IPS DF 6.9 (cell line): ENCODE measurements around the gene ZMYND8.
"Not testable (repeated sequence)": the region's sequence is repeated elsewhere in the genome, so short reads cannot be mapped to it uniquely, and the experiment has no call there.

Source experiments
- DNase-seq: peaks from one replicate; pipeline ENCODE4 v3.0.0-alpha.2; 2013; ENCODE audit warnings: low read depth, low spot score
- H3K27ac ChIP-seq: one replicate; pipeline ENCODE4 v1.5.1; 2013; ENCODE audit warnings: low read length, control low read depth
- H3K27me3 ChIP-seq: 2 replicates; pipeline ENCODE4 v1.6.1; 2013; ENCODE audit warnings: mild to moderate bottlenecking, low read length; ENCODE audit not compliant: control insufficient read depth, insufficient read depth
- H3K36me3 ChIP-seq: 2 replicates; pipeline ENCODE4 v1.6.1; 2013; ENCODE audit warnings: low read length; ENCODE audit not compliant: control insufficient read depth, insufficient read depth
- H3K4me1 ChIP-seq: 2 replicates; pipeline ENCODE4 v1.6.1; 2013; ENCODE audit warnings: low read length; ENCODE audit not compliant: control insufficient read depth, insufficient read depth
- H3K4me3 ChIP-seq: 2 replicates; pipeline ENCODE4 v1.5.1; 2013; ENCODE audit warnings: mild to moderate bottlenecking, low read length
- H3K9me3 ChIP-seq: 2 replicates; pipeline ENCODE4 v1.6.1; 2013; ENCODE audit warnings: low read length, inconsistent platforms; ENCODE audit not compliant: control insufficient read depth, insufficient read depth
- WGBS: extraction: QIAGEN DNeasy Blood & Tissue Kit; methylation state at CpG from one replicate; pipeline ENCODE4 v1.1.7; 2013; ENCODE audit warnings: mixed read lengths, missing lambda C conversion rate; ENCODE audit not compliant: insufficient read length, insufficient coverage; 5-methylcytosine and 5-hydroxymethylcytosine counted together

The ZMYND8 gene

GRCh38 chr20:47370850-47371782 lies 14.6 kb upstream of the ZMYND8 start:
- Histone ChIP-seq H3K4me1 (peaks cover 2% of the 10 kb centered on the region; the same call in 1 of the 2 replicates), H3K4me3 (no peak overlapping the region), H3K27ac (no peak overlapping the region), H3K36me3 (no peaks in the 10 kb centered on the region), H3K9me3 (no peaks in the 10 kb centered on the region), H3K27me3 (no peaks in the 10 kb centered on the region)
- WGBS: no CpG with 5 or more reads among the region's 15 CpGs
- no peak for DNase-seq

GRCh38 chr20:47370214-47370613 lies 13.7 kb upstream of the ZMYND8 start:
- WGBS: no CpG with 5 or more reads among the region's 10 CpGs
- no peaks in the 10 kb centered on the region for H3K9me3 ChIP-seq
- DNase-seq: no peak
- H3K27ac ChIP-seq: no peak overlapping the region
- H3K4me3 ChIP-seq: no peak overlapping the region
- H3K36me3 ChIP-seq: no peaks in the 10 kb centered on the region
- peaks cover 2% of the 10 kb centered on the region; the same call in 1 of the 2 replicates for H3K4me1 ChIP-seq
- no peaks in the 10 kb centered on the region for H3K27me3 ChIP-seq

DNA sequence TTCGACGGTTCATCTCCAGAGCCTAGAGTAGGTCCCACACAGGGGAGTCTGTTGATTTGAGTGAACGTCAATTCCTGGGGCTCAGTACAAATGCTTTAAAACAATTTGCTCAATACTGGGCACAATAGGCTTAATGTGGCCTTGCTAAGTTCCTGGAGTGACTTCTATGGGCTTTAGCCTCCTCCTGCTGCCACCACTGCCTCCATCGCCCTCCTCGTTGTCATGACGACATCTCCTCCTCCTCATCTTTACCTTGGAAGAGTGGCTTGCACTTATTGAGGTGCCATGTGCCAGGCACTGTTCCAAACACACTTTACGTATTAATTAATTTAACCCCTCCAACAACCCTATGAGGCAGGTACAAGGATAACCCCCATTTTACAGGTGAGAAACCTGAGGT lies 11.8 kb upstream of the ZMYND8 start:
- H3K4me3 ChIP-seq: peak overlapping the region; percentile 54; the same call in 1 of the 2 replicates
- H3K9me3 ChIP-seq: no peaks in the 10 kb centered on the region
- no peak for DNase-seq
- no CpG with 5 or more reads among the region's 7 CpGs for WGBS
- peaks cover 2% of the 10 kb centered on the region; the same call in 1 of the 2 replicates for H3K4me1 ChIP-seq
- H3K27me3 ChIP-seq: no peaks in the 10 kb centered on the region
- no peaks in the 10 kb centered on the region for H3K36me3 ChIP-seq
- no peak overlapping the region for H3K27ac ChIP-seq

DNA sequence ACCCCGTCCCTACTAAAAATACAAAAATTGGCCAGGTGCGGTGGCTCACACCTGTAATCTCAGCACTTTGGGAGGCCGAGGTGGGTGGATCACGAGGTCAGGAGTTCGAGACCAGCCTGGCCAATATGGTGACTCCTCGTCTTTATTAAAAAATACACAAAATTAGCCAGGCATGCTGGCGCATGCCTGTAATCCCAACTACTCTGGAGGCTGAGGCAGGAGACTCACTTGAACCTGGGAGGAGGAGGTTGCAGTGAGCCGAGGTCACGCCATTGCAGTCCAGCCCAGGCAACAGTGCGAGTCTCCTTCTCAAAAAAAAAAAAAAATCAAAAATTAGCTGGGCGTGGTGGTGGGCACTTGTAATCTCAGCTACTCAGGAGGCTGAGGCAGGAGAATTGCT lies 9.8 kb upstream of the ZMYND8 start:
- not testable (repeated sequence) for H3K27me3 ChIP-seq, DNase-seq, H3K4me3 ChIP-seq, H3K36me3 ChIP-seq, H3K4me1 ChIP-seq, H3K27ac ChIP-seq, H3K9me3 ChIP-seq
- no CpG with 5 or more reads among the region's 11 CpGs for WGBS

DNA sequence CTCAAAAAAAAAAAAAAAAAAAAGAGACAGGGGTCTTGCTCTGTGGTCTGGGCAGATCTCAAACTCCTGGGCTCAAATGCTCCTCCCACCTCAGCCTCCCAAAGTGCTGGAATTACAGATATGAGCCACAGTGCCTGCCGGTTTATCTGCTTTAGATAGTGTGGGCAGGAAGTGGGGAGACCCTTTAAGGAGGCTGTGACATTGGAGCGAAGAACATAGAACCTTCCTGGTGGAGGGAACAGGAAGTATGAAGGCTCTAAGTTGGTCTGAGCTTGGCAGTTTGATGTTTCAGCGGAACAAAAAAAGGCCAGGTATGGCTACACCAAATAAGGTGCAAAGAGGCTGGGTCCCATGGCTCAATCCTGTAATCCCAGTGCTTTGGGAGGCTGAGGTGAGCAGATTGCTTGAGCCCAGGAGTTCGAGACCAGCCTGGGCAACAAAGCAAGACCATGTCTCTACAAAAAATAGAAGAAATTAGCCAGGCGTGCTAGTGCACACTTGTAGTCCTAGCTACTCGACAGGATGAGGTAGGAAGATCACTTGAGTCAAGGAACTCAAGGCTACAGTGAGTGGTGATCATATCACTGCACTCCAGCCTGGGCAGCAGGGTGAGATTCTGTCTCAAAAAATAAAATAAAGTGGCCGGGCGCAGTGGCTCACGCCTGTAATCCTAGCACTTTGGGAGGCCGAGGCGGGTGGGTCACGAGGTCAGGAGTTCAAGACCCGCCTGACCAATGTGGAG lies 8.7 kb upstream of the ZMYND8 start:
- Histone ChIP-seq H3K27ac (no peak overlapping the region), H3K36me3 (no peaks in the 10 kb centered on the region), H3K4me1 (peaks cover 9% of the 10 kb centered on the region; the same call in 1 of the 2 replicates), H3K4me3 (no peak overlapping the region), H3K27me3 (no peaks in the 10 kb centered on the region), H3K9me3 (no peaks in the 10 kb centered on the region)
- no CpG with 5 or more reads among the region's 13 CpGs for WGBS
- DNase-seq: no peak

DNA sequence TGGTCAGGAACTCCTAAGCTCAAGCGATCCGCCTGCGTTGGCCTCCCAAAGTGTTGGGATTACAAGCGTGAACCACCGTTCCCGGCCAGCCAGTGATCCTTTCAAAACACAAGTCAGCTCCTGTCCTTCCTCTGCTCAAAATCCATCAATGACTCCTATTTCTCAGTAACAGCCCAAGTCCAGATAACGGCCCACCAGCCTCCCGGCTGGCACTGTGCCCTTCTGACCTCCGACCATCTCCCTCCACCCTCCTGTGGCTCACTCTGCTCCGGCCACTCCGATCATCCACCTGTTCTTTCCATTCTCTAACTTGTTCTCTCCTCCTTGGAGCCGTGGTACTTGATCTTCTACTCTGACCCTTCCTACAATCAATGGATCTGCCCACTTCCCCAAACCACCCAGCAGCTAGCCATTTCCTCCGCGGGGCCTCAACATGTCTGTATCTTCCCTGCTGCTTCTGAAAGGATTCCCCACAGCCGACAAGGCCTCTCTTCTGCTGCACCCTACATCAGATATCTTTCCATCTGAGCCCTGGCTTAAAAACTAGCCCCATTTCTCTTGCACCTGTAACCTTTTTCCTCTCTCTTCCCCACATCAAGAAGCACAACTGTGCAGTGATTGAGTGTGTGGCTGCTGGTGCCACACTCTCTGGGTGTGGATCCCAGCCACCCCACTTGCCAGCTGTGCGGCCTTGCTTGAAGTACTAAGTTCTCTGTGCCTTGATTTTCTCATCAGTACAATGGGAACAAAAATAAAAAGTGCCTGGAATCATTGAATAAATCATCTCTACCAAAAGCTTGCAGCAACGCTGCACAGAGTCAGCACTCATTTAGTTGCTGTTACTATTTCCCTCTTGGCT lies 6.1 kb upstream of the ZMYND8 start:
- peaks cover 19% of the 10 kb centered on the region; the same call in 1 of the 2 replicates for H3K4me1 ChIP-seq
- DNase-seq: no peak
- H3K36me3 ChIP-seq: no peaks in the 10 kb centered on the region
- H3K9me3 ChIP-seq: no peaks in the 10 kb centered on the region
- no peak overlapping the region for H3K4me3 ChIP-seq
- no peak overlapping the region for H3K27ac ChIP-seq
- H3K27me3 ChIP-seq: no peaks in the 10 kb centered on the region
- no CpG with 5 or more reads among the region's 17 CpGs for WGBS

DNA sequence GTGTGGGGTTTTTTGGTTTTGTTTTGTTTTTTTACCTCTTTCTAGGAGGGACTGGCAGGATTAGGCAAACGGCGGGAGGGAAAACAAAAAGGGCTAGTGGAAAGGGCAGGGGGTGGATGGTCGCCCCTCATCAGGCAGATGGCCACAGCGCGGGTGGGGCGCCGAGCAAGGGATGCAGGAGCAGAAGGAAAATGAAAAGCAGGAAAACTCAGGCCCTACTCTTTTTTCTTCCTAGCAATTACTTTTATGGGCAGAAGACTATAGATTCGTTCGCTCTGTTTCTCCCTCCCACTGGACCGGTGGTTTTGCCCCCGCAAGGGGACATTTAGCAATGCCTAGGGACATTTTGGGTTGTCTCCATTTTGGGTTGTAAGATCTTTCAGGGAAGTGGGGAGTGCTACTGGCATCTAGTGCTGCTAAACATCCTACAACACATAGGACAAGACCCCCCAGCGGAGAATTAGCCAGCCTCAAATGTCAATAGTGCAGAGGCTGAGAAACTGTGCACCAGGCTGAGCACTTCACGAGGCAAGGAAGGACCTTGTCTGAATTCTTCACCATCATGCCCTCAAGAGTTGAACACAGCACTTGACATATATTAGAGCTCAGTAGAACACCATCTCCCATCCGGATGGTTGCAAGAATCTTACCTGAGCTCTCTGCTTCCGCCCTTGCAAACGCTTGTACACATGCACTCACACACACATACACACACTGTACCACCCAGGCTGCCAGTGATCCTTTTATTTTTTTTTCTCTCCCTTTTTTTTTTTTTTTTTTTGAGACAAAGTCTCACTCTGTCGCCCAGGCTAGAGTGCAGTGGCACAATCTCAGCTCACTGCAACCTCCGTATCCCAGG lies 4.8 kb upstream of the ZMYND8 start:
- Histone ChIP-seq H3K36me3 (no peaks in the 10 kb centered on the region), H3K27me3 (no peaks in the 10 kb centered on the region), H3K9me3 (no peaks in the 10 kb centered on the region), H3K27ac (no peak overlapping the region), H3K4me1 (peaks cover 21% of the 10 kb centered on the region; the same call in 1 of the 2 replicates), H3K4me3 (no peak overlapping the region)
- DNase-seq: no peak
- no CpG with 5 or more reads among the region's 18 CpGs for WGBS

GRCh38 chr20:47360297-47361056 lies 4.0 kb upstream of the ZMYND8 start:
- peaks cover 24% of the 10 kb centered on the region for H3K4me1 ChIP-seq
- H3K27me3 ChIP-seq: no peaks in the 10 kb centered on the region
- H3K4me3 ChIP-seq: no peak overlapping the region
- no peak for DNase-seq
- no peaks in the 10 kb centered on the region for H3K36me3 ChIP-seq
- H3K9me3 ChIP-seq: no peaks in the 10 kb centered on the region
- WGBS: no CpG with 5 or more reads among the region's 19 CpGs
- H3K27ac ChIP-seq: no peak overlapping the region
